ENCODE results near the gene PRND. TPM values are rescaled to one million over a fixed set of nuclear protein-coding genes. Genes with fewer than 3 reads are reported as not detected.
"Not testable (repeated sequence)": the region's sequence is repeated elsewhere in the genome, so short reads cannot be mapped to it uniquely, and the experiment has no call there.

PRND gene
- total RNA-seq, 4 donors from 2014 or later: under 0.01 TPM; not detected in 3

- 76 to 78% methylated on average over 1 of the region's 1 CpG for WGBS, 2 donors
- Histone ChIP-seq H3K27me3 (no peaks in the 10 kb centered on the region), H3K4me1 (no peaks in the 10 kb centered on the region), H3K36me3 (no peaks in the 10 kb centered on the region), H3K4me3 (no peak overlapping the region), H3K27ac (no peak overlapping the region), H3K9me3 (no peaks in the 10 kb centered on the region)
- DNase-seq (ENCODE audit: low spot score in 2 of 2): no peak
- TF ChIP-seq EP300 (IDR thresholded peaks at IDR 0.05) (no peak), CTCF (IDR thresholded peaks at IDR 0.05) (no peak), POLR2A (IDR thresholded peaks at IDR 0.05) (no peak)
Observed at GRCh38 chr20:4770026-4770425, 48.3 kb downstream of the PRND start.

DNA sequence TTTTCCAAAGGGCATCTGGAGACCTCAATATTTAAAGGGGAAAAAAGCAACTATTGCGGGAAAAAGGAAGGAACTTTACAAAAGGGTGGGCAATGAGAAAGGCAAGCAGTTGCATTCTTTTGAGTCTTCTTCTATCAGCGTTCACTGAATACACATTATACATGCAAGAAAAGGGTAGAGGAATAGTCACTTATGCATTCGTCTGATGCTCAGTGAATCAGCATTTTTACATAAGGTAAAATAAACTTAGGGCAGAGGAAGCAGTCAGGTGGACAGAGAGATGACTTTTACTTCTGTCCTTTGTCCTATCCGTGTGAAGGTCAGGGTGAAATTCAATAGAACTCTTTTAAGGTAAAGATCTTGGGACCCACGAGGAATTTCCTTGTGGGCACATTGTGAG, 49.3 kb downstream of the PRND start:
- no peak overlapping the region for H3K4me3 ChIP-seq
- WGBS, 2 donors: 73 to 87% methylated on average over 5 of the region's 5 CpGs
- H3K4me1 ChIP-seq: no peaks in the 10 kb centered on the region
- no peak for DNase-seq (ENCODE audit: low spot score in 2 of 2)
- H3K9me3 ChIP-seq: no peaks in the 10 kb centered on the region
- H3K27me3 ChIP-seq: no peaks in the 10 kb centered on the region
- H3K36me3 ChIP-seq: no peaks in the 10 kb centered on the region
- TF ChIP-seq CTCF (IDR thresholded peaks at IDR 0.05): no peak
- no peak for TF ChIP-seq EP300 (IDR thresholded peaks at IDR 0.05)
- no peak for TF ChIP-seq POLR2A (IDR thresholded peaks at IDR 0.05)
- H3K27ac ChIP-seq: no peak overlapping the region

DNA sequence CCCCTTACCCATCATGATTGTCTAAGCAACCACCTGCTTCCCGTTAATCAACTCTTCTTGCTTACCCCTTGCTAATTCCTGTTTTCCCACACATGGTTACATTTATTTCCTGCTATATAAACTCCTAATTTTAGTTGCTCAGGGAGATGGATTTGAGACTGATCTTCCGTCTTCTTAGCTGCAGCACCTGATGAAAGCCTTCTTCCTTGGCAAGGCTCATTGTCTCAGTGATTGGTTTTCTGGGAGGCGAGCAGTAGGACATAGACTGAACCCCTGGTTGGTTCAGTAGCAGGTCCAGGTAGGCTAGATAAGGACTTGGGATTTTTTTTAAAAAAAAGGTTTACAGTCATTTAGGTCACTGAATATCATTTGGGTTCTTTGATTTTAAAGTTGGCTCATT, 50.4 kb downstream of the PRND start:
- Histone ChIP-seq H3K36me3 (no peaks in the 10 kb centered on the region), H3K27ac (no peak overlapping the region), H3K4me1 (no peaks in the 10 kb centered on the region), H3K27me3 (no peaks in the 10 kb centered on the region), H3K9me3 (no peaks in the 10 kb centered on the region), H3K4me3 (no peak overlapping the region)
- WGBS, 2 donors: 84 to 87% methylated on average over 3 of the region's 3 CpGs
- no peak for DNase-seq (ENCODE audit: low spot score in 2 of 2)
- no peak for TF ChIP-seq POLR2A (IDR thresholded peaks at IDR 0.05)
- no peak for TF ChIP-seq CTCF (IDR thresholded peaks at IDR 0.05)
- TF ChIP-seq EP300 (IDR thresholded peaks at IDR 0.05): no peak

DNA sequence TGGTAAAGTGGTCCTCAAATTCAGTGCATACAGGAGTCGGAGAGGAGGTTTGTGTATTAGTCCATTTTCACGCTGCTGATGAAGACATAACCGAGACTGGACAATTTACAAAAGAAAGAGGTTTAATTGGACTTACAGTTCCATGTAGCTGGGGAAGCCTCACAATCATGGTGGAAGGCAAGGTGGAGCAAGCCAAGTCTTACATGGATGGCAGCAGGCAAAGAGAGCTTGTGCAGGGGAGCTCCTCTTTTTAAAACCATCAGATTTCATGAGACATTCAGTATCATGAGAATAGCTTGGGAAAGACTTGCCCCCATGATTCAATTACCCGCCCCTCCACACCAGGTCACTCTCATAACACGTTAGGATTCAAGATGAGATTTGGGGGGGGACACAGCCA, 51.3 kb downstream of the PRND start:
- not testable (repeated sequence) for H3K9me3 ChIP-seq; H3K36me3 ChIP-seq; H3K27me3 ChIP-seq; DNase-seq (ENCODE audit: low spot score in 2 of 2); H3K4me1 ChIP-seq; H3K4me3 ChIP-seq; H3K27ac ChIP-seq
- 83 to 91% methylated on average over 5 of the region's 5 CpGs for WGBS, 2 donors

GRCh38 chr20:4773736-4774135, 52.0 kb downstream of the PRND start:
- Histone ChIP-seq H3K36me3 (no peaks in the 10 kb centered on the region), H3K4me1 (no peaks in the 10 kb centered on the region), H3K27ac (no peak overlapping the region), H3K9me3 (no peaks in the 10 kb centered on the region), H3K4me3 (no peak overlapping the region), H3K27me3 (no peaks in the 10 kb centered on the region)
- no peak for DNase-seq (ENCODE audit: low spot score in 2 of 2)
- no peak for TF ChIP-seq CTCF (IDR thresholded peaks at IDR 0.05)
- no peak for TF ChIP-seq POLR2A (IDR thresholded peaks at IDR 0.05)
- no peak for TF ChIP-seq EP300 (IDR thresholded peaks at IDR 0.05)
- WGBS, 2 donors: 83 to 94% methylated on average over 5 of the region's 5 CpGs

DNA sequence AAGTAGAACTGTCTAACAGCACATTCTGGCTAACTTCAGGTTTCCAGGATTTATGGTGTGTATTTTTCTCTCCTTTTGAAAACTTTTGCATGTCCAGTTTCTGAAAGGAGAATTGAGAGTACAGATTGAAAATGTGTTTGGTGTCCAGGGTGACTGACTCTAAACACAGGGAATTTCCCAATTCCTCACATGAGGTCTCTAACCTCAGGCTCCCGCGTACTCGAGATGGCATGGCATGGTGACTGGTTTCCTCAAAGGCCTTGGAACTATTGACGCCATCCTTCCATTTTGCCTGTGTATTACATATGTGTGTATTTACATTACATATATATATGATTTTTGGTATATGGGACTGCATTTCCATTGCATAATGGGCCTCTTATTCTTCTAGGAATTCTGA, 52.5 kb downstream of the PRND start:
- WGBS, 2 donors: 73 to 88% methylated on average over 4 of the region's 4 CpGs
- H3K36me3 ChIP-seq: no peaks in the 10 kb centered on the region
- TF ChIP-seq EP300 (IDR thresholded peaks at IDR 0.05) (no peak), CTCF (IDR thresholded peaks at IDR 0.05) (no peak), POLR2A (IDR thresholded peaks at IDR 0.05) (no peak)
- H3K4me3 ChIP-seq: no peak overlapping the region
- no peak overlapping the region for H3K27ac ChIP-seq
- no peak for DNase-seq (ENCODE audit: low spot score in 2 of 2)
- H3K27me3 ChIP-seq: no peaks in the 10 kb centered on the region
- H3K4me1 ChIP-seq: no peaks in the 10 kb centered on the region
- H3K9me3 ChIP-seq: no peaks in the 10 kb centered on the region

Measured in tibial nerve (tissue), 4 donors.